Sigmoid colon (tissue), 4 donors: ENCODE results near the gene SORCS1.

Source experiments
- CTCF ChIP-seq, 4 experiments: fragments of 450-650 bp in 3 of 4; fragments of 200-600 bp in 1 of 4; IDR thresholded peaks; one replicate each; pipeline ENCODE4 v1.5.1; 2016 to 2019; ENCODE audit warnings: antibody characterized with exemption in 4 of 4, mild to moderate bottlenecking in 3 of 4, moderate library complexity in 2 of 4
- POLR2A ChIP-seq, 2 donors: fragments of 450-650 bp; IDR thresholded peaks; one replicate each; pipeline ENCODE4 v1.6.1; 2016; ENCODE audit warnings: antibody characterized with exemption in 2 of 2, mild to moderate bottlenecking in 2 of 2, moderate library complexity in 2 of 2
- POLR2AphosphoS5 ChIP-seq, 4 donors: sonication (generic); formaldehyde crosslinking; IDR thresholded peaks; one replicate each; pipeline ENCODE4 v1.6.1; 2017; ENCODE audit warnings: antibody characterized with exemption in 4 of 4

GRCh38 chr10:107148906-107149305 is 15.6 kb downstream of the SORCS1 start:
- TF ChIP-seq CTCF (IDR thresholded peaks at IDR 0.05) (no peak), POLR2A (IDR thresholded peaks at IDR 0.05) (no peak), POLR2AphosphoS5 (IDR thresholded peaks at IDR 0.05) (no peak)
